AG10803 (cell line): ENCODE results near the gene PKD1.

ENCODE experiments used
- DNase-seq: peaks from one replicate; pipeline ENCODE4 v3.0.0; 2010; ENCODE audit warnings: low read depth
- H3K4me3 ChIP-seq: 2 replicates; pipeline ENCODE4 v1.5.1; 2011; ENCODE audit warnings: mild to moderate bottlenecking, low read length, control low read depth
- TF ChIP-seq, protein P1 (sequence below): conservative IDR thresholded peaks from 2 replicates; pipeline ENCODE4 v1.5.1; 2011; ENCODE audit warnings: mild to moderate bottlenecking, low read length, control low read depth, inconsistent platforms

PKD1 gene

DNA sequence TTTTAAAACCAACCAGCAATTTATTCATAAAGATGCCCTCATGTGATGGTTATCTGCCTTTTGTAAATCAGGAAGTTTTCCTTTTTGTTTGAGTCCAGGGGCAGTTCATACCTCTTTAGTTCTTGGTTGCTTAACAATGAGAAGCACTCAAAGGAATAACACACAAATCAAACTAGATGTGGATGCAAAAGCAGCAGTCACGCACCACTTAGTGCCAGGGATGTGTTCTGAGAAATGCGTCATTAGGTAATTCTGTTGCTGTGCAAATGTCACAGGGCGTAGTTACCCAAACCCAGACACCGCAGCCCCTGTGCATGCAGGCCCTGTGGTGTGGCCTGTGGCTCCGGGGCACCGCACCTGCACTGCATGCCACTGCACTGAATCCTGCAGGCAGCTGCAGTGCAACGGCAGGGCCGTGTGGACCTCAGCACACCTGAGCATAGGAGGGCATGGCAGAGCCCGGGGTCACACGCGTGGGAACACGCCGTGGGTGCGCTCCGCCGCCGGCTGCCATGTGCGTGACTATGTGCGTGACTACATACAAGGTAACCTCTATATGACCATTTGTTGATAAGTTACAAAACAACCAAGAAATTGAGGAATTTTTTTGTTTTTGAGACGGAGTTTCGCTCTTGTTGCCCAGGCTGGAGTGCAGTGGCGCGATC lies 39.6 kb downstream of the PKD1 start:
- TF ChIP-seq, protein P1, sequence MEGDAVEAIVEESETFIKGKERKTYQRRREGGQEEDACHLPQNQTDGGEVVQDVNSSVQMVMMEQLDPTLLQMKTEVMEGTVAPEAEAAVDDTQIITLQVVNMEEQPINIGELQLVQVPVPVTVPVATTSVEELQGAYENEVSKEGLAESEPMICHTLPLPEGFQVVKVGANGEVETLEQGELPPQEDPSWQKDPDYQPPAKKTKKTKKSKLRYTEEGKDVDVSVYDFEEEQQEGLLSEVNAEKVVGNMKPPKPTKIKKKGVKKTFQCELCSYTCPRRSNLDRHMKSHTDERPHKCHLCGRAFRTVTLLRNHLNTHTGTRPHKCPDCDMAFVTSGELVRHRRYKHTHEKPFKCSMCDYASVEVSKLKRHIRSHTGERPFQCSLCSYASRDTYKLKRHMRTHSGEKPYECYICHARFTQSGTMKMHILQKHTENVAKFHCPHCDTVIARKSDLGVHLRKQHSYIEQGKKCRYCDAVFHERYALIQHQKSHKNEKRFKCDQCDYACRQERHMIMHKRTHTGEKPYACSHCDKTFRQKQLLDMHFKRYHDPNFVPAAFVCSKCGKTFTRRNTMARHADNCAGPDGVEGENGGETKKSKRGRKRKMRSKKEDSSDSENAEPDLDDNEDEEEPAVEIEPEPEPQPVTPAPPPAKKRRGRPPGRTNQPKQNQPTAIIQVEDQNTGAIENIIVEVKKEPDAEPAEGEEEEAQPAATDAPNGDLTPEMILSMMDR: no peak

DNA sequence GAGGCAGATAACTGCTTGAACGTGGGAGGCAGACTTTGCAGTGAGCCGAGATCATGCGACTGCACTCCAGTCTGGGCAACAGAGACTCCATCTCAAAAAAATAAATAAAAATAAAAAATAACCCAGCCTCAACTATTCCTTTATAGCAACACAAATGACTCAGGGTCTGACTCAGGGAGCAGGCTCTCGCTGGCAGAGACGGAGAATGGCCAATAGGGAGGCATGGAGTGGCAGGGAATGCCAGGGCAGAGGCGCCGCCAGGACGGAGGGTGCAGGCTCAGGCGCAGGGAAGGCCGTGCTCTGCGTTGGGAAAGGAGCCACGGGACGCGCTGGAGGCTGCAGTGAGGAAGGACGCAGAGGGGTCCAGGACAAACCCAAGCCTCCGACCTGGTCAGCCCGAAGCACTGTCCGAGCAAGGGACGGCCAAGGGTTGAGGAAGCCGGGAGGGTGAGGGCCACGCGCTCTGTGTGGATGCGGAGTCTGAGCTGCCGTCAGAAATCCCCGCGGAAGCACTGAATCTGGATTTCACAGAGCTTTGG lies 40.3 kb downstream of the PKD1 start:
- DNase-seq: no peak
- TF ChIP-seq, protein P1: no peak

More for the DNA sequence above, 39.6 kb downstream of the PKD1 start:
- no peak for DNase-seq
- no peak overlapping the region for H3K4me3 ChIP-seq

DNA sequence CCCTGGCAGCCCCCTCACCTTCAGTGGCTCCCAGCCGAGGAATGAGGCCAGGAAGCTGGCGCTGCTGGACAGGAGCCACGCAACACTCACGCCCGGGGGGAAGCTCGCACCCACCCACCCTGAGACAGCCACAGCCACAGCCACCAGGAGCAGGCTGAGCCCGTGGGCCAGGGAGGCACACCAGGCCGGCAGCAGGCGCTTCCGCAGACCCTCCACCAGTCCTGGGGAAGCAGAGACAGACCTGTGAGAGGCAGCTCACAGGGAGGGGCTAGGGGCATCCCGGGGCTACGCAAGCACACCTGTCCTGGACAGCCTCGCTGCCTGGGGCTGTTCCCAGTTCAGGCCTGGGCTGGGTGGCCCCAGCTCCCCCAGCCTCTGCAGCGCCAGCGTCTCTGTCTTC lies 41.9 kb downstream of the PKD1 start:
- DNase-seq: no peak
- no peak overlapping the region for H3K4me3 ChIP-seq
- TF ChIP-seq, protein P1: no peak

More for the DNA sequence above, 40.3 kb downstream of the PKD1 start:
- H3K4me3 ChIP-seq: no peak overlapping the region

GRCh38 chr16:2092866-2093265 lies 42.8 kb downstream of the PKD1 start:
- no peak overlapping the region for H3K4me3 ChIP-seq
- TF ChIP-seq, protein P1: no peak
- DNase-seq: no peak

- DNase-seq: no peak
- H3K4me3 ChIP-seq: no peak overlapping the region
- TF ChIP-seq, protein P1: no peak
Observed at GRCh38 chr16:2092256-2092620, 43.5 kb downstream of the PKD1 start.

GRCh38 chr16:2091547-2092255 lies 44.0 kb downstream of the PKD1 start:
- H3K4me3 ChIP-seq: no peak overlapping the region
- TF ChIP-seq, protein P1: no peak
- DNase-seq: no peak
